Kidney epithelial cell (primary cell): Measurements from ENCODE around the gene ZCCHC7. TPM values are rescaled to one million over a fixed set of nuclear protein-coding genes. Genes with fewer than 3 reads are reported as not detected.
"Not testable (repeated sequence)": the region's sequence is repeated elsewhere in the genome, so short reads cannot be mapped to it uniquely, and the experiment has no call there.

Source experiments
- DNase-seq: peaks from one replicate; pipeline ENCODE4 v3.0.0-alpha.2; 2010; ENCODE audit warnings: low read depth
- H3K27me3 ChIP-seq: 2 replicates; pipeline ENCODE4 v1.6.0; 2011; ENCODE audit warnings: low read length; ENCODE audit not compliant: control insufficient read depth, insufficient read depth
- H3K36me3 ChIP-seq: 2 replicates; pipeline ENCODE4 v1.5.1; 2011; ENCODE audit warnings: low read length; ENCODE audit not compliant: control insufficient read depth, insufficient read depth
- H3K4me3 ChIP-seq: 2 replicates; pipeline ENCODE4 v1.5.1; 2011; ENCODE audit warnings: low read depth, mild to moderate bottlenecking, control low read depth, low read length
- total RNA-seq: library from RNA; depleted of rRNA; stranded (reverse); fragments of >200 nt; gene quantifications from 2 replicates; pipeline ENCODE4 v1.2.3, GENCODE V29; 2015
- TF ChIP-seq, protein P1 (sequence below): IDR thresholded peaks from 2 replicates; pipeline ENCODE4 v1.5.1; 2011; ENCODE audit warnings: mild to moderate bottlenecking, moderate library complexity, low read length, control low read depth, inconsistent platforms; ENCODE audit not compliant: insufficient read depth, poor library complexity, severe bottlenecking

The ZCCHC7 gene
- total RNA-seq, 1 donor from 2014 or later, result 18.0 TPM

DNA sequence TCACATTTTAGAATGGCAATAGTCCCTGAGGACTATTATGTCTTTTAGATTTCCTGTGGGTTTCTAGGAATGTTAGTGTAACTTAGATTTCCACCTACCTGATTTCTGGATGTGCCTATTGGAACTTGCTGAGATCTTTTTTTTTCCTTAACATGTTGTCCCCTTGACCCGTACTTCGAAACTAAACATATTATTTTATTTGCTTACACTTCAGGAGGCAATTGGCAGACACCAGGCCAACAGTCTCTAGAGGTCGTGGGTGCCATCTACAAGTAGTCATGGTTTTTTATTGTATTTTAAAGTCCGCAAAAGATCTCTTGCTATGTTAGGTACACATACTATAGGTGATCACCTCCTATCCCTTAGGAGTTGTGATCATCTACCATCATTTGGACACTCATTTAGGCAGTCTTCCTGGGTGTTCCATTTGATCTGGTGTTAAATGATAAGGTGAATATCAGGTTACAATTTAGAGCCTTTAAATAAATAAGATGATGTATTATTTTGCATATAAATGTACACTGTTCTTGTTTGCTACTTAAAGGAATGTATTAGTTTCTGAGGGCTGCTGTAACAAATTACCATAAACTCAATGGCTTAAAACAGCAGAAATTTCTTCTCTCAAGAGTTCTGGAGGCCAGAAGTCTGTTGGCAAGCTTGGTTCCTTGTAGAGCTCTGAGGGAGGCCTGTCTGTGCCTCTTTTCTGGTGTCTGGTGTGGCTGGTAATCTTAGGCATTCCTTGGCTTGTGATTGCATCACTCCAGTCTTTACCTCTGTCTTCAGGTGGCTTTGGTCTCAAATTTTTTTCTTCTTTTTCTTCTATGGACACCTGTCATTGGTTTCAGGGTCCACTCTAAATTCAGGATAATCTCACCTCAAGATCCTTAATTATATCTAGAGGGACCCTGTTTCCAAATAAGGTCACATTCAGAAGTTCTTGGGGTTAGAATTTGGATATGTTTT, 64.8 kb downstream of the ZCCHC7 start:
- Histone ChIP-seq H3K27me3 (no peaks in the 10 kb centered on the region), H3K4me3 (no peak overlapping the region), H3K36me3 (no peaks in the 10 kb centered on the region)
- DNase-seq, result no peak
- TF ChIP-seq, protein P1, sequence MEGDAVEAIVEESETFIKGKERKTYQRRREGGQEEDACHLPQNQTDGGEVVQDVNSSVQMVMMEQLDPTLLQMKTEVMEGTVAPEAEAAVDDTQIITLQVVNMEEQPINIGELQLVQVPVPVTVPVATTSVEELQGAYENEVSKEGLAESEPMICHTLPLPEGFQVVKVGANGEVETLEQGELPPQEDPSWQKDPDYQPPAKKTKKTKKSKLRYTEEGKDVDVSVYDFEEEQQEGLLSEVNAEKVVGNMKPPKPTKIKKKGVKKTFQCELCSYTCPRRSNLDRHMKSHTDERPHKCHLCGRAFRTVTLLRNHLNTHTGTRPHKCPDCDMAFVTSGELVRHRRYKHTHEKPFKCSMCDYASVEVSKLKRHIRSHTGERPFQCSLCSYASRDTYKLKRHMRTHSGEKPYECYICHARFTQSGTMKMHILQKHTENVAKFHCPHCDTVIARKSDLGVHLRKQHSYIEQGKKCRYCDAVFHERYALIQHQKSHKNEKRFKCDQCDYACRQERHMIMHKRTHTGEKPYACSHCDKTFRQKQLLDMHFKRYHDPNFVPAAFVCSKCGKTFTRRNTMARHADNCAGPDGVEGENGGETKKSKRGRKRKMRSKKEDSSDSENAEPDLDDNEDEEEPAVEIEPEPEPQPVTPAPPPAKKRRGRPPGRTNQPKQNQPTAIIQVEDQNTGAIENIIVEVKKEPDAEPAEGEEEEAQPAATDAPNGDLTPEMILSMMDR, result no peak

DNA sequence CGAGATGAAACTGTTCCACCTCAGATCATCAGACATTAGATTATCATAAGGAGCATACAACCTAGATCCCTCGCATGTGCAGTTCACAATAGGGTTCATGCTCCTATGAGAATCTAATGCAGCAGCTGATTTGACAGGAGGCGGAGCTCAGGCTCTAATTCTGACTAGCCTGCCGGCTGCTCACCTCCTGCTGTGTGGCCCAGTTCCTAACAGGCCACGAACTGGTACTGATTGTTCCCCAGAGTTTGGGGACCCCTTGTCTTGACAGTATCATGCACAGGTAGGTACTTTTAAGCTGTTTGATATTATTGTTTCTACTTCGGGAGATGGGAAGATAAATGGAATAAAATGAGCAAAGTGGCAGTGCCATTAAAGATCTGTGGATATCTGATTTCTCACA, 66.9 kb downstream of the ZCCHC7 start:
- no peaks in the 10 kb centered on the region for H3K27me3 ChIP-seq
- H3K36me3 ChIP-seq, result no peaks in the 10 kb centered on the region

DNA sequence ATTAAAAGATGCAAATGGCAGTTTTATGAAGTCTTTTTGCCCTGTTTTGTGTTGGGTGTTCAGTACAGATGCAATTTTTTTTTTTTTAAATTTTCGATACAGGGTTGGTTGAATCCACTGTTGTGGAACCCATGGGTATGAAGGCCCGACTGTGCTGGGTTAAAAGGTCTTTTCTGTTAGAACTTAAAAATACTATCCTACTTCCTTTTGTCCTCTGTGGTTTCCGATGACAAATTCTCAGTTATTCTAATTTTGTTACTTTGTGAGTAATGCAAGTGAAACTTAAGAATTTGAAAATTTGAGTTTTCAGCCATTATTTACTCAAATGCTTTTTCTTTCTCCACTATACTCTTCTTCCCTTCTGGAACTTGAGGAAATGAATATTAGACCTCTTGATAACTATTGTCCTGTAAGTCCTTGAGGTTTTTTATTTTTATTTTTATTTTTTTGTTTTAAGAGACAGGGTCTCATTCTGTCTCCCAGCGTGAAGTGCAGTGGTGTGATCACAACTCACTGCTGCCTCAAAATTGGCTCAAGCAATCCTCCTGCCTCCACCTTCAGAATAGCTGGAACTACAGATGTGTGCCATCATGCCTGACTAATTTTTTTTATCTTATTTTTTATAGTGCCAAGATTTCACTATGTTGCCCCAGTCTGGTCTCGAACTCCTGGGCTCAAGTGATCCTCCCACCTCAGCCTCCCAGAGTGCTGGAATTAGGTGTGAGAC, 67.5 kb downstream of the ZCCHC7 start:
- TF ChIP-seq, protein P1, result no peak
- no peaks in the 10 kb centered on the region for H3K36me3 ChIP-seq
- no peaks in the 10 kb centered on the region for H3K27me3 ChIP-seq
- DNase-seq, result no peak
- no peak overlapping the region for H3K4me3 ChIP-seq

More for the DNA sequence above, 66.9 kb downstream of the ZCCHC7 start:
- no peak overlapping the region for H3K4me3 ChIP-seq
- TF ChIP-seq, protein P1, result no peak
- no peak for DNase-seq

DNA sequence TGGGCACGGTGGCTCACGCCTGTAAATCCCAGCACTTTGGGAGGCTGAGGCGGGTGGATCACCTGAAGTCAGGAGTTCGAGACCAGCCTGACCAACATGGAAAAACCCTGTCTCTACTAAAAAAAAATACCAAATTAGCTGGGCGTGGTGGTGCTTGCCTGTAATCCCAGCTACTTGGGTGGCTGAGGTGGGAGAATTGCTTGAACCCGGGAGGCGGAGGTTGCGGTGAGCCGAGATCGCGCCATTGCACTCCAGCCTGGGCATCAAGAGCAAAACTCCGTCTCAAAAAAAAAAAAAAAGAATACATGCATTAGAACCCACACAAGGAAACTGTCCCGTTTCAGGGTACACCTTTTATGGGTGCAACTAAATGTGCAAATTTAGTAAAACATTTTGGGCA, 70.4 kb downstream of the ZCCHC7 start:
- not testable (repeated sequence) for H3K36me3 ChIP-seq, DNase-seq, H3K4me3 ChIP-seq, H3K27me3 ChIP-seq

DNA sequence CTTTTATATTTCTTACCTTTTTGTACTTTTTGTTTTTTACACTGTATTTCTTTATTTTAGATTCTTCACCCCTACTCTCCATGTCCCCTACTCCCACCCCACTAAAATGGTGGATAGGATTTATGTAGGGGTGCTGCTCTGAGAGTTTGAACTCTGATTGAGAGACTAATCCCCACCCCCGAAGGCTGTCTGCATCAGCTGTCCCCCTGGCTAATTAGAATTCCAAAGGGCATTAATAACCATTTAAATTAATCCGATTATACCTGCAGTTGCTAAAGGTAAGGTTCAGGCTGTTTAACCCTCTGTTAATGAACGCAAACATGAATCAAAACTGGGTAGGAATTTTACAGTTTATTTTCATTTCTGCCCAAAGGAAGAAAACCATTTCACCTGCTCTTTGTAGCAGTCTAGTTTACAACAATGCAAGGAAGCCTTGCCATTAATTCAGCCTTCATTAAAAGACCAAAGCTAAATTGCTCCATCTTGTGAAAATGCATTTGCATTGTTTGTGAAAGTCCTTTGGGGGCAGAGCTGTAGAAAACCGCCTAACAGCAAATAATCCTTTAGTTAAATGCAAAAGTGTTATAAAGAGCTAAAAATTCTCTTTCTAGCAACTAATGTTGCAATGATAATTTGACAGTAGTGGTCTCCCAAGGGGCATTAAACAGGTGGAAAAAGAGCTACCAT, 71.2 kb downstream of the ZCCHC7 start:
- DNase-seq, result no peak
- no peak overlapping the region for H3K4me3 ChIP-seq
- TF ChIP-seq, protein P1, result no peak
- no peaks in the 10 kb centered on the region for H3K27me3 ChIP-seq
- H3K36me3 ChIP-seq, result no peaks in the 10 kb centered on the region

DNA sequence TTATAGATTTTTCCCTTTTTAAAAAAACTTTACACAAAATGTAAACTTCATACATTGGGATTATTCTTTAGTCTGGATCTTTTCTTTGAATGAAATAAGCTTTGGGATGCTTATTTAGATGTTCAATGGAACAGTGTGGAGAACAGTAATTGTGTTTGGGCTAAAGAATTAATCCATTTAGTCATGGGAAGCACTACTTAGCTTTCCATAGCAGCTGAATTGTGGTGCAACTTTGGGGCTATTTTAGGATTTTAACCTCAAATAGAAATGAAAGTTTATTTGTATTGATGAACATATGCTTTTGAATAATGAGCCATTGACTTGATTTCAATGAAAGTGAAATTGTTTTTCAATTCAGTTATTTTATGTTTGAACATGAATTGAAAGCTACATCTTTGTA, 72.4 kb downstream of the ZCCHC7 start:
- TF ChIP-seq, protein P1, result no peak
- Histone ChIP-seq H3K27me3 (no peaks in the 10 kb centered on the region), H3K36me3 (no peaks in the 10 kb centered on the region), H3K4me3 (no peak overlapping the region)
- DNase-seq, result no peak
